ENCODE data around the gene RNF31.
A peak's percentile ranks its signal among the peaks of the same experiment; 100 is the strongest.

Gene RNF31

GRCh38 chr14:24137529-24138395 is 9.5 kb upstream of the RNF31 start:
- DNase-seq (ENCODE audit: low spot score), result no peak

DNA sequence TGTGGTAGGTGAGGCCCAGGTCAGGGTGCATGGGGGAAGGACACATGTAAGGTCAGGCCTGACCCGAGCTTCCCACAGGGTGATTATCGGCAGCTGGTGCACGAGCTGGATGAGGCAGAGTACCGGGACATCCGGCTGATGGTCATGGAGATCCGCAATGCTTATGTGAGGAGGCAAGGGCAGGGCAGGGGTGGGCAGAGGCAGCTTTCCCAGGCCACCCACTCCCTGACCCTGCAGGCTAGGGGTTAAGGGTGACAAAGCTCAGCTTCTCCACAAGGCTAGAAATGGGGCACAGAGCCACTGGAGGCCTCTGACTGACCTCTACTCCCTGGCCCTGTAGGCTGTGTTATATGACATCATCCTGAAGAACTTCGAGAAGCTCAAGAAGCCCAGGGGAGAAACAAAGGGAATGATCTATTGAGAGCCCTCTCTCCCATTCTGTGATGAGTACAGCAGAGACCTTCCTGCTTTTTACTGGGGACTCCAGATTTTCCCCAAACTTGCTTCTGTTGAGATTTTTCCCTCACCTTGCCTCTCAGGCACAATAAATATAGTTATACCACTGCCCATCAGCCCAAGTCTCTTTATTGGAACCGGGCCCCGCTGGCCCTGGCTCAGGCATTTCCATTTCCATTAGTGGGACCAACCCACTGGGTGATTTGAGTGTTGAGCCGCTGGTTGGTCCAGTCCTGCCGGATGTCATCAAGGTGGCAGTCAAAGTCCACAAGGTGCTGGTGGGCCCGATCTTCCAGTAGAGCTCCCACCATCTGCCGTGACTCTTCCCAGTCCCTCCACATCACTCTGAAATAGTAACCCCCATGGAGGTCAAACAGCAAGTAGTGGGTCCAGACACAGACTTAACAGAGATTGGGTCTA is 8.7 kb upstream of the RNF31 start:
- DNase-seq (ENCODE audit: low spot score), result no peak

DNA sequence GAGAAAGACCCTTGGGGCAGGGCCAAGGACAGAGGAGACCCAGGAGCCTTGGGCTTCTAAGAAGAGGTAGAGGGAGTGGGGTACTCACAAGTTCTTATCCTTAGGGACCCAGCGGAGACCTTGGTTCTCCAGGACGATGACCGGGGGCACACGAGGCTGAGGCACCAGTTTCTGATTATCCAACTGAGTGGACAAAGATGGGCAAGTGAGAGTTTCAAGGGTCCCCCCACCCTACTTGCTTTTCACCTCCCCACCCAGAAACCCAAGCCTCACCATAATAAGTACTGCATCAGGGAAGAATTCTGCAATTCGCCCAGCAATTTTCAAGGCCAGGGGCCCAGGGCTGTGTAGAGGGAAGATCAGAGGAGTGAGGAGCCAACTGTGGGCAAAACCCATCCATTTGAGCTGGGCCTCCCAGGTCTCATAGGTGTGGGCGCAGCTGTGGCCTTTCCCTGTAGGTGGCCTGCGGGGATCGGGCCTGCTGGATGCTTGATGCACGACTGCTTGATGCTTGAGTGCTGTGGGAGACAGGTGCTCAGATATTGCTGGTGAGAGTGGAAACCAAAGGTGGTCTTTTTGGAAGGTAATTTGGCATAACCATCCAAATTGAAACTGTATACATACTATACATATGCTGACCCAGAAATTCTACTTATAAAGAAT is 7.9 kb upstream of the RNF31 start:
- no peak for DNase-seq (ENCODE audit: low spot score)

DNA sequence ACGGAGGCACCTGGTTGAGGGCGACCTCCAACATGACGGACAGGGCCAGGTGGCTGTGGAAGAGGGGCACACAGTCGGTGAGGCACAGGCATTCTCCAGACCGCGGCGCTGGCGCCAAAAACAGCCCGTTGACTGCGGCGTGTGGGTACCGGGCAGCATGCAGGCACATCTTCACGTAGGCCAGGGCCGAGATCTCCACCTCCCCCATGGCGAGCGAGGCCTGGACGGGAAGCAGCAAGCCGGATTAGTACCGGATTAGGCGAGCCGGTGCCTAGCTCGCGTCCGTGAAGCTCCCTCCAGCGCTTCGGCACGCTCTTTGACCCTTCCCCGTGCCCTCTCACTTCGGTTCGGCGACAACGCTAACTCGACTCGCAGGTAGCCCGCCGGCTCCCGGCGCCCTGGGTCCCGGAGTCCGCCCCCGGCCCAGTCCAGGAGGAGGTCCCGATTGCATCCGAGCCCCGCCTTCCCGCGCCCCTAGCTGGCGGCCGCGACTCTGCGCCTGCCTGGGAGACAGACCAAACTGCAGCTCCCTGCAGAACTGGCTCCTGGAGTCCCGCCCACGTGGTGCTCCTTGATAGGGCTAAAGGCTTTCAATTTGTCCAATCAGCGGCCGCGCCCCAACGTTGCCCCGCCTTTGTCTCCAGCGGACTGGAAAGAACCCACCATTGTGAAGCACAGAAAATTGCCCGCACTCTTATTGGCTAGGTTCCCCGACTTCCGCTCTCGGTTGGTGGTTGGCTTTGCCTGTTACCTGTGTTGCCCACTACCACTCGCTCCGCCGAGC is 6.0 kb upstream of the RNF31 start, which contains the start of gene EMC9:
TSS of gene EMC9 (minus strand) at position 495 of the 784 bp plus-strand sequence. CDS start at position 208, 287 bp downstream.
- peak; percentile 96 for DNase-seq (ENCODE audit: low spot score)

DNA sequence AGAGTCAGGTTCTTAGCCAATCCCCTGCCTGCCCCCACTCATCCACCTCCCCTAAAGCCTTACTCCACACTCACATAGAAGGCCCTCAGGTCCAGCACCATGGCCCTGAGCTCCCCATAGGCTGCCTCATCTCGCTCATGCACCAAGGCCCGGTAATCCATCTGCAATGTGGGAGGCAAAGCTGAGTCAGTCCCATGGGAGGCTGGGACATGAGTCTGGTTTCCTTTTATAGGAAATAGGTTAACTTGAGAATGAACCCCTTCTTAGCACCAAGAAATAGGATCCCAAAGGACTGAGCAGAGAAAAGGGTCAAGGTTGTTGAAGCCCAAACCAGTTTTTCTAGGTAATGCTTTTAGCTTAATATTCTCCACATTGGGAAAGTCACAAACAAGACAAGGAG is 3.8 kb upstream of the RNF31 start:
- DNase-seq (ENCODE audit: low spot score), result no peak

DNA sequence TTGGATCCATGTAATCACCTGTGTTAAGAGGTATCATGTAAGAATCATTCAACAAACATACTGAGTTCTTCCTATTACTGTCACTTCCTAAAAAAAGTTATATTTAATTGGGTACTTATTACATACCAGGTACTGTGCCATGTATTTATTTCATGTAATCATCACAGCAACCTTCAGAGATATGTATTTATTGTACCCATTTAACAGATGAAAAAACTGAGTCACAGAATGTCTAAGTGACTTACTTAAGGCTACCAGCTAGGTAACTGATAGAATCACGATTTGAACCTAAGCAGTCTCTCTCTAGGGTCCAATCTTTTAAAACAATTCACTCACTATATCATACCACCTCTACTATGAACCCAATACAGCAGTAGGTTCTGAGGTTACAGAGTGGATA is 2.8 kb upstream of the RNF31 start:
- no peak for DNase-seq (ENCODE audit: low spot score)

- no peak for DNase-seq (ENCODE audit: low spot score)
Observed at GRCh38 chr14:24145219-24145618, 2.1 kb upstream of the RNF31 start.

DNA sequence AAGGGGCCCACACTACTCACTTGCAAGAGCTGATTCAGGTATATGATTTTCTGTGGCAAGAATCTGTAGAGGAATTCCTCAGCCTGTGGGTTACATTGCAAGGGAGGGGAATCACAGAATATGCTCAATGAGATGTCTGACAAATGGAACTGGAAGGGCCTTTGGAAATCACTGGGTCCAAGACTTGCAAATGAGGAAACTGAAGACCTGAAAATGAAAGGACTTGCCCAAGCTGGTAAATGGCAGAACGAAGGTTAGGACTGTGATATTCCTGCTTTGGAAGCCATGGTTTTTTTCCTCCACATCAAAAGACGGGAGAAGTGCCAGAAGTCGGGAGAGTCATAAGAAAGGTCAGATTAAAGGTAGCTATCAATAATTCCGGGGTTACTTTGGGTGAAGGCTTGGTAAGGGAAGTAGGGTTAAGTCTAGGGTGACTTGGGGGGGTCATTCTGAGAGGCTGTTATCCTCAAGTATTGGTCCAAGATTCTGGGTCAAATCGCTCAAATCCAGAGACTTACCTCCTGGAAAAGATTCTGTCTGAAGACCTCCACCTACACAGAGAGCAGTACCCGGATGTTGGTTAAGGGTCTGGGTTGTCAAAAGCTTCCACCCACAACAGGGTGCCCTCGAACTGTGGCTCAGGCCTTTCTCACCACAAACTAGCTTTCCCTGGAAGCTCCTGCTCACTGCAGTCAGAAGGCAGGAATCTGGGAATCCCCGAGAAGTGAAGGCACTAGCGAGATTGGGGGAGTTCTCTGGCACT is 1.4 kb upstream of the RNF31 start:
- no peak for DNase-seq (ENCODE audit: low spot score)

DNA sequence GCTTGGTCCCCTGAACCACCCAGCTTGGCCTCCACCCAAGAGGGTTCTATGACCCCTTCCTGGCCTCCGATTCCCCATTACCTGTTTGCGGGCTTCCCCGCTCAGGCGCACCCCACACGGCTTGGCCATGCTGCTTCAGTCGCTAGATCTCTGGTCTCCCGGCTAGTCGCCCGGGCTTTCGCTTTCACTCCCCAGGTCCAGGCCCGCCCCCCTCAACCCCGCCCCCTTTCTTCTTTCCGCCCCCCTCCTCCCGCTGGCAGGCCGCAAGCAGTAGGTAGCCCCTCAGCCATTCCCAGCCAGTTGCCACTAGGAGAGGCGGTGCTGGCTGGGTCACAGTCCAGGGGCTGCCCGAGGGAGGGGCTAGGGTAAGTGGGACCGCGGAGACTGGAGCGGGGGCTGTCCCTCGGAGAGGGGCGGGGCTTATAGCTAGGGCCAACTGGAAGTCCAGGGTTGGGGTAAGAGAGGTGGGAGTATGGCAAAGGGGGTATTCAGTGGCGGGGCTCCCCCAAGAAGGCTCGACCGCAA is 783 bp upstream of the RNF31 start, which contains the start of gene PSME2:
TSS of gene PSME2 (minus strand) at position 158 of the 525 bp plus-strand sequence. CDS start at position 129, 29 bp downstream.
- peak; percentile 94 for DNase-seq (ENCODE audit: low spot score)

DNA sequence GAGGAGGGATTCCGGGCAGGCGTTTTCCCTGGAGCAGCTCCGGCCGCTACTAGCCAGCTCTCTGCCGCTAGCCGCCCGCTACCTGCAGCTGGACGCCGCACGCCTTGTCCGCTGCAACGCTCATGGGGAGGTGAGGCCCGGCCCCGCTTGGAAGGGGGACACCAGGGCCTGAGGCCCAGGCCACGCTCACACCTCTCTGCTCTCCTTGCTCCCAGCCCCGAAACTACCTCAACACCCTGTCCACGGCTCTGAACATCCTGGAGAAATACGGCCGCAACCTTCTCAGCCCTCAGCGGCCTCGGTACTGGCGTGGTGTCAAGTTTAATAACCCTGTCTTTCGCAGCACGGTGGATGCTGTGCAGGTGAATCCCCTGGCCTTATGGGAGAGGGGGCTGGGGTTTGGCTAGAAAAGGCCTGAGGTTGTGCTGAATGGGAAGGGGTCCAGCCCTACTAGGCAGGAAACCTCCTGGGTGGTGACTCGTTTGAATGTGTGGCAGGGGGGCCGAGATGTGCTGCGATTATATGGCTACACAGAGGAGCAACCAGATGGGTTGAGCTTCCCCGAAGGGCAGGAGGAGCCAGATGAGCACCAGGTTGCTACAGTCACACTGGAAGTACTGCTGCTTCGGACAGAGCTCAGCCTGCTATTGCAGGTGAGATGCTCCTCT is 597 bp downstream of the RNF31 start:
- no peak for DNase-seq (ENCODE audit: low spot score)

GRCh38 chr14:24149302-24149969 is 2.1 kb downstream of the RNF31 start:
- no peak for DNase-seq (ENCODE audit: low spot score)

DNA sequence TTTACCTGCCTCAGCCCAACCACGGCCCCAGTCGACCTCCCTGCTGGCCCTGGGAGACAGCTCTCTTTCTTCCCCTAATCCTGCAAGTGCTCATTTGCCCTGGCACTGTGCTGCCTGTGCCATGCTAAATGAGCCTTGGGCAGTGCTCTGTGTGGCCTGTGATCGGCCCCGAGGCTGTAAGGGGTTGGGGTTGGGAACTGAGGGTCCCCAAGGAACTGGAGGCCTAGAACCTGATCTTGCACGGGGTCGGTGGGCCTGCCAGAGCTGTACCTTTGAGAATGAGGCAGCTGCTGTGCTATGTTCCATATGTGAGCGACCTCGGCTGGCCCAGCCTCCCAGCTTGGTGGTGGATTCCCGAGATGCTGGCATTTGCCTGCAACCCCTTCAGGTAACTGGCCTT is 2.8 kb downstream of the RNF31 start:
- DNase-seq (ENCODE audit: low spot score), result no peak

DNA sequence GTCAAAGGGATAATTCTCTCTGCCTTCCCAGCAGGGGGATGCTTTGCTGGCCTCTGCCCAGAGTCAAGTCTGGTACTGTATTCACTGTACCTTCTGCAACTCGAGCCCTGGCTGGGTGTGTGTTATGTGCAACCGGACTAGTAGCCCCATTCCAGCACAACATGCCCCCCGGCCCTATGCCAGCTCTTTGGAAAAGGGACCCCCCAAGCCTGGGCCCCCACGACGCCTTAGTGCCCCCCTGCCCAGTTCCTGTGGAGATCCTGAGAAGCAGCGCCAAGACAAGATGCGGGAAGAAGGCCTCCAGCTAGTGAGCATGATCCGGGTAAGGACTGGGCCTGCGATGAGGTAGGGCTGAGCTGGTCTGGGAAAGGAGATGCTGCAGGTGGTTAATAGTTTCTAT is 3.3 kb downstream of the RNF31 start:
- no peak for DNase-seq (ENCODE audit: low spot score)

- DNase-seq (ENCODE audit: low spot score), result no peak
Observed at GRCh38 chr14:24150993-24151392, 3.7 kb downstream of the RNF31 start.

GRCh38 chr14:24151404-24152080 is 4.2 kb downstream of the RNF31 start:
- no peak for DNase-seq (ENCODE audit: low spot score)

- no peak for DNase-seq (ENCODE audit: low spot score)
Observed at GRCh38 chr14:24155100-24155499, 7.8 kb downstream of the RNF31 start.

GRCh38 chr14:24156840-24157239 is 9.5 kb downstream of the RNF31 start:
- no peak for DNase-seq (ENCODE audit: low spot score)

DNA sequence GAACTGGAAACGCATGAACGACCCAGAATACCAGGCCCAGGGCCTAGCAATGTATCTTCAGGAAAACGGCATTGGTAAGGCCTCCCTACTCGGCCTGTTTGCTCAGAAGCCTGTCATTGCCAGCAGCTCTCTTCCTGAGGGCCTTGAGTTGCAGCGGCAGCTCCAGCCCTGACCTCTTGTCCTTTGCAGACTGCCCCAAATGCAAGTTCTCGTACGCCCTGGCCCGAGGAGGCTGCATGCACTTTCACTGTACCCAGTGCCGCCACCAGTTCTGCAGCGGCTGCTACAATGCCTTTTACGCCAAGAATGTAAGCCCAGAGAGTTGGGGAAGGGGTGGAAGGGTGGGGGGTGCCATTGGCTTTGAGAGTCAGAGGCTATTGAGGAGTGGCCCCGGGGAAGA is 10.0 kb downstream of the RNF31 start:
- no peak for DNase-seq (ENCODE audit: low spot score)
